ENCODE data around the gene DLEU7. TPM values are rescaled to one million over a fixed set of nuclear protein-coding genes. Genes with fewer than 3 reads are reported as not detected.

The DLEU7 gene
- 1 to 10 TPM in 1 of 4 donors, under 1 TPM in 2, not detected in 1; 0.33 to 1.7 (median 0.66) TPM for total RNA-seq

DNA sequence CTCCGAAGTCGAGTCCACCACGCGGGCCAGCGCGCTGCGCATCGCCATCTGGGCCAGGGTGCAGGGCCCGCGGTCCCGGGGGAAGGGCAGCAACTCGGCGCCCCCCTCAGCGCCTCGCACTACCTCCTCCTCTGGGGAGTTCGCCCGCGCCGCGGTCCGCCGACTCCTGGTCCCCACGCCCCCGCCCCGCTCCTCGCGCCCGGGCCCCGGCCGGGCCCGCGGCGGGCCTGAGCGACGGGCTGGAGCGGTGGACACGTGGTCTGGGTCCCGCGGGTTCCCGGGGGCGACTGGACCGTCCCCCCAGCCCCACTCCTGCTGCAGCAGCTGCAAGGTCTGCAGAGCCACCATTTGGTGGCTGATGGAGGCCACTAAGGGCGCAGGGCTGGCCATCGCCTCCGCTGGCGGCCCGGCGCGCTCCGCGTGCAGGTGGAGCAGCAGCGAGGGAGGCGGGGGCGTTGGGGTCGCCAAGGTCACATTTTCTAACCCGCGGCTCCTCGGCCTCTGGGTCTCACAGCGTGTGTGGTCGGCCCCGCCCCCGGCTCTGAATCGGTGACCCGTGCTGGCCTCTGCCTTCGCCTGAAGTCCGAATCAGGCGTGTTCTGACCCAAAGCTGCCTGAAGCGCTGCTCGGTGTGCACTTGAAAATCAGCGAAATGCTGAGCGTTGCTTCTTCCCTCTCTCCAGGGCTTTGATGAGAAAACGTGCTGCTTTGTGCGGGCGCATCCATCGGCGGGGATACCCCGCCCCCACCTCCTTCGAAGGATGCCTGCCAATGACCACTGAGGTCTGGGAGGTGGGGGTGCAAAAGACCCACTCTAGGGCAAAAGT, at the start of gene DLEU7:
Gene DLEU7, minus strand, starts transcription at position 436 of the 827 bp plus-strand sequence. Its CDS starts 46 bp downstream, at position 390.
- no peak for TF ChIP-seq CTCF (IDR thresholded peaks at IDR 0.05; ENCODE audit: low read depth)

GRCh38 chr13:50892210-50892944, 48.9 kb upstream of the DLEU7 start:
- TF ChIP-seq CTCF (IDR thresholded peaks at IDR 0.05; ENCODE audit: low read depth), result no peak

- no peak for TF ChIP-seq CTCF (IDR thresholded peaks at IDR 0.05; ENCODE audit: low read depth)
Observed at GRCh38 chr13:50891206-50891605, 47.7 kb upstream of the DLEU7 start.

- no peak for TF ChIP-seq CTCF (IDR thresholded peaks at IDR 0.05; ENCODE audit: low read depth)
Observed at GRCh38 chr13:50889317-50889716, 45.8 kb upstream of the DLEU7 start.

- no peak for TF ChIP-seq CTCF (IDR thresholded peaks at IDR 0.05; ENCODE audit: low read depth)
Observed at GRCh38 chr13:50888362-50888761, 44.9 kb upstream of the DLEU7 start.

GRCh38 chr13:50887151-50887550, 43.7 kb upstream of the DLEU7 start:
- TF ChIP-seq CTCF (IDR thresholded peaks at IDR 0.05; ENCODE audit: low read depth), result no peak

DNA sequence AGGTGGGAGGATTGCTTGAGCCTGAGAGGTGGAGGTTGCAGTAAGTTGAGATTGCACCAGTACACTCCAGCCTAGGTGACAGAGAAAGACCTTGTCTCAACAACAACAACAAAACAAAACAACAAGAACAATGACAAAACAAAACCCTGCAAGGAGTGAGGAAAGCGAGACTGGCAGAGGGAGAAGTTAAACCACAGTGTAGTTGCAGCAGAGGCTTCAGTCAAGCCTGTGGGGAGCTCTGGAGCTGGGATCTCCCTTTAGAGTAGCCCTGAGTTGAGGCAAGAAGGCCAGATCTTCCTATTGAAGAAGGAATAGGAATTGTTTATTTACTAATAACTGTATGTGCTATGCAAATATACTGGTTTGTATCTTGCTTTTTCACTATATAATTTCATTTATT, 40.8 kb upstream of the DLEU7 start:
- TF ChIP-seq CTCF (IDR thresholded peaks at IDR 0.05; ENCODE audit: low read depth), result no peak

All from subcutaneous adipose tissue (tissue), 4 donors.